ELR (cell line): ENCODE measurements around the gene VPS13D.
"Not testable (repeated sequence)": the region's sequence is repeated elsewhere in the genome, so short reads cannot be mapped to it uniquely, and the experiment has no call there.

ENCODE experiments used
- DNase-seq: peaks from one replicate; pipeline ENCODE4 v3.0.0-alpha.2; 2015; ENCODE audit warnings: low read depth

Gene VPS13D

DNA sequence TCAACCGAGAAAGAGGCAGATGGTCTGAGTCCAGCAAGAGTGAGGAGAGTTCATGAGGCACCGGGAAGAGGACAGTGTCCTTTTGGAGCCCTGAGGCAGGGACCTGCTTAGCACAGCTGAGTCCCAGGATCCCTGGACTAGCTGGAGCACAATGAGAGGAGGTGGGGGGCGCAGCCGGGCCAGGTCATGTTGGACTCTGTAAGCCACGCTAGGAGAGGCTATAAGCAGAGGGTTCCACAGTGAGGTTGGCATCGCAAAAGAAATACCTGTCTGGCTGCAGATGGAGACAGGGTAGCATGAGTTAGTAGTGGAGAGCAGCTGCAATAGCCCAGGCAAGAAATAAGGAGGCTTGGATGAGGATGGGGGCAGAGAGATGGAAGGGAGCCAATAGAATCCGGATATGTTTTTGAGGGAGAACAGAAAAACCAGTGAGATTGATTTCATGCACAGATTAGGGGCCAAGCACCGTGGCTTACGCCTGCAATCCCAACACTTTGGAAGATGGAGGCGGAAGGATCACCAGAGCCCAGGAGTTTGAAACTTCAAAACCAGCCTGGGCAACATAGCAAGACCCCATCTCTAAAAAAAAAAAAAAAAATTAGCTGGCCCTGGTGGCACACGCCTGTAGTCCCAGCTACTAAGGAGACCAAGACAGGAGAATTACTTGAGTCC is 290.0 kb downstream of the VPS13D start:
- DNase-seq: no peak

DNA sequence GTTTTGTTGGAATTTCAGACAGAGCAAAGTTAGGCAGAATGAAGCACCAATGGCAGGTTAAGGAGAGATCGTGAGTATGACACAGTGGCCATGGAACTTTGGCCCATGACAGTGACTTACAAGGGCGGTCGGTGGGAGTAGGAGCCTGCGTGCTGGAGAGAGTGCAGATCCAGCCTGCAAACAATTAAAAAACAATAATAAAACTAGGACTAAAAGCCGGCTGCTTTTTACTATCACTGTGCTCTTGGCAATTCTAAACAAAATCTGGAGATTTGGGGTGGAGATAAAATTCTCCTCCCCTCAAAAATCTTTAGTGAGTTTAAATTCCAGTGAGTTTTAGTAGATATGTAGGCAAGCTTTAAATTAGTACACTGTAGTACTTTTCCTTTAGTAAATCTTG is 291.3 kb downstream of the VPS13D start:
- DNase-seq: no peak

DNA sequence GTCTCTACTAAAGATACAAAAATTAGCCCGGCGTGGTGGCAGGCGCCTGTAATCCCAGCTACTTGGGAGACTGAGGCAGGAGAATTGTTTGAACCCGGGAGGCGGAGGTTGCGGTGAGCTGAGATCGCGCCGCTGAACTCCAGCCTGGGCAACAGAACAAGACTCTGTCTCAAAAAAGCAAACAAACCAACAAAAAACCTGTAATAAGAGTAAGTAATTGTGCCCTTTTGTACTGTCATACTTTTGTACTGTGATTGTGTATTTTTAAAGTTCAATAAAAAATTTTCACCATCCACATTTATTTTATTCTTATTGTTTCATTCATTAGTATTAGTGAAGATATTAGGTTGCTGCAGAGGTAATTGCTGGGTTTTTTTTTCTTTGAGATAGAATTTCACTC is 292.9 kb downstream of the VPS13D start:
- not testable (repeated sequence) for DNase-seq

- DNase-seq: no peak
Observed at GRCh38 chr1:12524266-12524665, 294.4 kb downstream of the VPS13D start.

DNA sequence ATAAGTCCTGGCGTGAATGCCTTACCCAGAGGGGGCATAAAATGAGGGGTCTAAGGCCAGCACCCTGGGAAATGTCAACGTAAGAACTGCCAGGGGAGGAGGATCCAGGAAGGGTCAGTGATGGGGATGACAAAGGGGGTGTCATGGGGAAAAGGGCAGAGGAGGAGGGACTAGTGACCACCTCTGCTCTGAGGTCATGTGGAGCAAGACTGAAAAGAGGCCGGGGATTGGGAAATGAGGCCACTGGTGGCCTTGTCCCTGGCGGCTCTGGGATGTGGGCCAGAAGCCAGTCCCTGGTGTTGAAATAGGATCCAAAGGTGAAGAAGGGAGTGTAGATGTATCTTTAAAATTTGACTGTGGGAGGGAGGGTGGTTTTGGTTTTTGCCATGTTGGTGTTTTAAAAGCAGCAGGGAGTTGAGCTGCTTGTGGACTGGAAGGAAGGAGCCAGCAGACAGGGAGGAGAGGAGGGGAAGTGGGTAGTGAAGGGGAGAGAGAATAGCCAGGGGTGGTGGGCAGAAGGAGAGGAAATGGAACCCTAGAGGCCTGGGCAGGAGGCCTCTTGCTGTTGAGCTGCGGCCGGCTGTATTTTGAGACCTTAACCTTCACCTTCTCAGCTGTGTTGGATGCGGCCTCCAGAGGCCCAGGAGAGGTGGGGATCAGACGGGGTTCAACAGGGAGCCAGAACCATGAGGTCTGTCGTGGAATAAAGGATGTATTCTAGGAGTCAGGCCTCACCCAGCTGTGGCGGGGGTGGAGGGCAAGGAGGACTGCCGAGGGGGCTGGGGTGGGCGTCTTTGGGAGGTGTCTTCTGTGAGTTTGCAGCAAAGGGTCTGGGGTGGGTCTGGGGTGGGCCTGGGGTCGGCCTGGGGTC is 295.7 kb downstream of the VPS13D start:
- no peak for DNase-seq

- no peak for DNase-seq
Observed at GRCh38 chr1:12527564-12527963, 297.7 kb downstream of the VPS13D start.

DNA sequence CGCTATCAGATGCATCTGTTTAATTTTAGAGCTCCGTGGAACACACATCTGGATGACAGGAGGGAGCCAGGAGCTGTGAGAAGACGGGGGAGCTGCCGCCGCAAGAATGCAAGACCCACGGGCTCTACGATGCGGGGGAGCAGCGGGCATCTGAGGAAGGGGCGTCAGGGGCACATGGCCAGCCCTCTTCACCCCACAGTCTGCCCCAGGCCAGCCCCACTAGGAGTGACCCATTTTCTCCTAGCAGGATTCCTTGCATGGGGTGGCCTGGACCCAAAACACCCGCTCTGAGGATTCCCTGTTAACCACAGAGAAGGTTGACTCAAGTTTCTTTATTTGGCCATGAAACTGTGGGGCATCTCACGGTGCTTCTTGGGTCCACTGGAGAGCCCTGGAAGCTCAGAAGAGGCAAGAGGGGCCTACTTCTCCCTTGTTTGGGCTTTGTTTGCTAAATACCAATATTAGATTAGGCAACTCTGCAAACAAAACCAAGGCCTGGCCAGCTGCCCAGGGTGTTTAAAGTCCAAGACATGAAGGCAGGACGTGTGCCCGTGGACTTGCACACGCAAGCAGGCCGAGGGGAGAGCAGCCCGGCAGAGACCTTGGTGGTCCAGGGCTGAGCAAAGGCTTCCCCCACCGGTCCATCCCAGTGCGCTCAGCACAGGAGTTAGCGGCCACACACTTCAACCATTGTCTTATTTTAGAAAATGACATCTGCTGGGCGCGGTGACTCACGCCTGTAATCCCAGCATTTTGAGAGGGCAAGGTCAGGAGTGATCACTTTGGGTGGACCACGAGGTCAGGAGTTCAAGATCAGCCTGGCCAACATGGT is 298.4 kb downstream of the VPS13D start:
- DNase-seq: no peak

GRCh38 chr1:12529640-12530174 is 299.9 kb downstream of the VPS13D start:
- DNase-seq: no peak

GRCh38 chr1:12530462-12531178 is 300.8 kb downstream of the VPS13D start:
- DNase-seq: no peak

- DNase-seq: no peak
Observed at GRCh38 chr1:12531179-12531499, 301.3 kb downstream of the VPS13D start.

DNA sequence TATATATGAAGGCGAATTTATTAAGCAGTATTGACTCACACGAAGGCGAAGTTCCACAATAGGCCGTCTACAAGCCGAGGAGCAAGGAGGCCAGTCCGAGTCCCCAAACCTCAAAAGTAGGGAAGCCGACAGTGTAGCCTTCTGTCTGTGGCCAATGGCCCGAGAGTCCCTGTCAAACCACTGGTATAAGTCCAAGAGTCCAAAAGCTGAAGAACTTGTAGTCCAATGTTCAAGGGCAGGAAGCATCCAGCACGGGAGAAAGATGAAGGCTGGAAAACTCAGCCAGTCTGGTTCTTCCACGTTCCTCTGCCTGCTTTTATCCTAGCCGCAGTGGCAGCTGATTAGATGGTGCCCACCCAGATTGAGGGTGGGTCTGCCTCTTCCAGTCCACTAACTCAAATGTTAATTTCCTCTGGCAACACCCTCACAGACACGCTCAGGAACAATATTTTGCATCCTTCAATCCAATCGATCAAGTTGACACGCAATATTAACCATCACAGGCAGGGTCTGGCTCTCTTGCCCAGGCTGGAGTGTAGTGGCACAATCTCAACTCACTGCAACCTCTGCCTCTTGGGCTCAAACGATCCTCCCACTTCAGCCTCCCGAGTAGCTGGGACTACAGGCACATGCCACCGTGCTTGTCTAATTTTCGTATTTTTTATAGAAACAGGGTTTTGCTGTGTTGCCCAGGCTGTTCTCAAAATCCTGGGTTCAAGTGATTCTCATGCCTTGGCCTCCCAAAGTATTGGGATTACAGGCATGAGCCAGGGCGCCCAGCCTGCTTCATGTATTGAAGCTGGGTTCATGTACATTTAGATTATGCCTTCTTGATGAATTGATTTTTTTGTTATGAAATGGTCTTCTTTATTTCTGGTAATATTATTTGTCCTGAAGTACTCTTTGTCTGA is 302.8 kb downstream of the VPS13D start:
- no peak for DNase-seq

- no peak for DNase-seq
Observed at GRCh38 chr1:12536023-12536639, 306.3 kb downstream of the VPS13D start.

DNA sequence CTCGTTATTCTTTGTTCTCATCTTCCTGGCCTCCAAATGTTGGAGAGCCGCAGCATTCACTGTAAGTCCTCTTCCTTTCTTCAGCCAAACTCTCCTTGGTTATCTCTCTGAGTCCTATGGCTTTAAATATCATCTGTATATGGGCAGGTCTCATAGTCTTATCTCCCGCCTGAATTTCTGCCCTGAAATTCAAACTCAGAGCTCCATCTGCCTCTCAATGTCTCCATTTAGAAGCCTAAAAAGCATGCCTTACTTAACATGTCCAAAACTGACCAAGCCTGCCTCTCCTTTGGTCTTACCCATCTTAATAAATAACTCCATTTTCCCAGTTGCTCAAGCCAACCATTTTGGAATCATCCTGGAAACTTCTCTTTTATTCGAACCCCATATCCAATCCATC is 307.5 kb downstream of the VPS13D start:
- no peak for DNase-seq

DNA sequence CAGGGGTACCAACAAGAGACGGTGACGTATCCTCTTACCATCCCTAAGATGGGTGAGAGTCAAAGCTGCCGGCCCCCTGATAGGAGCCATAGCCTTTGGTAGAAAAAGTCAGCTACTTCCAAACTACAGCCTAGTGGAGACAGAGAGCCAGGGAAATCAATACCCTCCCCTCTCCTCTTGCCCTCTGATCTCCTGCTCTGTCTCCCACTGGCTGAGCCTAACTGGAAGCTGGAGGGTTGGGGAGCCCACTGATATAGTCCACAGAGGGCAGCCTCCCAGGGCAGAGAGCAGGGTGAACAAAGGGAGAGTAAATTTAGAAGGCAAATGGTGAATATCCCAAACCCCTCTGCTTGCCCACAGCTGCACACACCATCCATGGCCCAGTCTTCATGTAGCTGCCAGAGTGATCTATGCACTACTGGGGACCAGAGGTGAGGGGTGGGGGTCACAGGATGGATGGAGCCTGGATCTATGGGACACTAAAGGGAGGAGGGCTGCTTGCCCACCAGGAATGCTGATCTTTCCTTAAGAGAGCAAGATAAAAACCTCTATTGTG is 308.2 kb downstream of the VPS13D start:
- DNase-seq: no peak

DNA sequence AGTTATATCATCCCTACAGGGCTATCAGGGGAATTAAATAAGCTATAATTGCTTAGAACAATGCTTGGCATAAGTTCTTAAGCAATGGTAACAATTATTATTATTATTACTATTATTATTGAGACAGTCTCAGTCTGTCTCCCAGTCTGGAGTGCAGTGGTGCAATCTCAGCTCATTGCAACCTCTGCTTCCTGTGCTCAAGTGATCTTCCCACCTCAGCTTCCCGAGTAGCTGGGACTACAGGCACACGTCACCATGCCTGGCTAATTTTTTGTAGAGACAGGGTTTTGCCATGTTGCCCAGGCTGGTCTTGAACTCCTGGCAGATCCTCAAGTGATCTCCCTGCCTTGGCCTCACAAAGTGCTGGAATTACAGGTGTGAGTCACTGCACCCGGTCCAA is 308.7 kb downstream of the VPS13D start:
- DNase-seq: not testable (repeated sequence)

DNA sequence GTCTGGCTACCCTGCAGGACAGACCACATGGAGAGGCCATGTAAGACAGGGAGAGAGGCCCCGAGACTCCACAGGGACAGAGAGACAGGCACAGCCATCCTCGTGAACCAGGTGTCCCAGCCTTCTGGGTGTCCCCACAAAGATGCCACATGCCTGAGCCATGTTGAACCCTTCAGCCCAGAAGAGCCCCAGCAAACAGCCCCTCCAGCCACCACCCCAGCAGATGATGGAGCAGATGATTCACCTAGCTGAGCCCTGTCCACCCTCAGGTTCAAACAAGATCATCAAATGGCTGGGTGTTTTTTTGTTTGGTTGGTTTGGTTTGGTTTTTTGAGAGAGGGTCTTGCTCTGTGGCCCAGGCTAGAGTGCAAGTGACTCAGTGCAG is 309.5 kb downstream of the VPS13D start:
- no peak for DNase-seq

GRCh38 chr1:12539705-12540579 is 310.1 kb downstream of the VPS13D start:
- DNase-seq: peak; percentile 79

GRCh38 chr1:12540580-12541273 is 310.9 kb downstream of the VPS13D start:
- DNase-seq: no peak
